IMR-90 (cell line): Measurements from ENCODE around the gene PTPRG.

Experiments
- CEBPB ChIP-seq: IDR thresholded peaks from 2 replicates; pipeline ENCODE4 v1.6.1; 2012; ENCODE audit warnings: low read depth, low read length, improper control_type of control experiment
- CTCF ChIP-seq: conservative IDR thresholded peaks from 2 replicates; pipeline ENCODE4 v1.5.1; 2012; ENCODE audit warnings: mild to moderate bottlenecking, low read depth, low read length, improper control_type of control experiment
- ELK1 ChIP-seq: fragments of 150-350 bp; IDR thresholded peaks from 2 replicates; pipeline ENCODE4 v1.6.1; 2016; ENCODE audit warnings: low read depth, mild to moderate bottlenecking, low read length, moderate library complexity, borderline replicate concordance
- MAZ ChIP-seq: IDR thresholded peaks from 2 replicates; pipeline ENCODE4 v1.6.1; 2012; ENCODE audit warnings: low read depth, mild to moderate bottlenecking, low read length, improper control_type of control experiment, moderate library complexity, borderline replicate concordance
- MXI1 ChIP-seq: IDR thresholded peaks from 2 replicates; pipeline ENCODE4 v1.6.1; 2012; ENCODE audit warnings: low read depth, mild to moderate bottlenecking, low read length, moderate library complexity, borderline replicate concordance
- POLR2A ChIP-seq: IDR thresholded peaks from 2 replicates; pipeline ENCODE4 v1.6.1; 2012; ENCODE audit warnings: mild to moderate bottlenecking, low read depth, low read length
- RAD21 ChIP-seq: IDR thresholded peaks from 2 replicates; pipeline ENCODE4 v1.6.1; 2012; ENCODE audit warnings: low read length, improper control_type of control experiment
- SMC3 ChIP-seq: fragments of 150-350 bp; IDR thresholded peaks from 2 replicates; pipeline ENCODE4 v1.6.1; 2016; ENCODE audit warnings: low read depth, mild to moderate bottlenecking, antibody characterized with exemption, low read length, moderate library complexity
- USF2 ChIP-seq: fragments of 150-350 bp; IDR thresholded peaks from 2 replicates; pipeline ENCODE4 v1.6.1; 2017; ENCODE audit warnings: mild to moderate bottlenecking, antibody characterized with exemption, low read length, low read depth

DNA sequence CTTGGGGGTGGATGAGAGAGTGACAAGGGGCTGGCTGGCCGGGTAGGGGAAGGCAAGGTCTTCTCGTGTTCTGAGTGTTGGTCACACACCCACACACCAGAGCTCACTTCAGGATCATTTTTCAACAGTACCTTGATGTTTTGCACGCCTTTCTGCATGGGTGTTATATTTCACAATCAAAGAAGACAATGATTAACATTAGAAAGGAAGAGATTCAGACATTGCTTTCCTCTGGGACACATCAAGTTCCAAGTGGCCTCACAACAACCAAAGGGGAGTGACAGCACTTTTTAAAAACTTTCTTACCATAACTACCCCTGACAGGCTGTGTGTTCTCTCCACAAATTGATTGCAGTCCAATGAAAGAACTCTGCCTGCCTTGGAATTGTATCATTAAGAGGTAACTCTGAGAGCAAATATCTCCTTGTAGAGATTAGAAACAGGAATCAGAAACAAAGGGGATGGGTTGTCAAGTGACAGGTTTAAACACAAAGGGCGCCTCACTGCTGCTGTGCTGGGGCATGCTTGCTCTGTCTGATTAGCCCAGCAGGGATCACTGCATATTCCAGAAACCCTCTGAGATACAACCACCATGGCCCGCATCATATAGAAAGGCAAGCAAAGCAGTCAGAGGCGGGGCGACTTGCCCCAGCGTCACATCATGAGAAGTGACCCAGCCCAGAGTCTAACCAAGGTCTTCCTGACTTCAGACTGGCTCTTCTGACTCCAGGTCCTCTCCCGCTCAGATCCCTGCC lies 581.1 kb downstream of the PTPRG start:
- no peak for TF ChIP-seq CTCF
- no peak for TF ChIP-seq ELK1
- TF ChIP-seq CEBPB = peak; percentile 44; the same call in 1 of the 2 replicates
- TF ChIP-seq RAD21 = no peak
- TF ChIP-seq MAZ = no peak
- no peak for TF ChIP-seq POLR2A
- no peak for TF ChIP-seq SMC3
- TF ChIP-seq USF2 = no peak
- no peak for TF ChIP-seq MXI1
